ENCODE data around the gene PRRT2.
"Not testable (repeated sequence)": the region's sequence is repeated elsewhere in the genome, so short reads cannot be mapped to it uniquely, and the experiment has no call there.

The PRRT2 gene

GRCh38 chr16:29812754-29813643 is 1.0 kb downstream of the PRRT2 start:
- DNase-seq: no peak

DNA sequence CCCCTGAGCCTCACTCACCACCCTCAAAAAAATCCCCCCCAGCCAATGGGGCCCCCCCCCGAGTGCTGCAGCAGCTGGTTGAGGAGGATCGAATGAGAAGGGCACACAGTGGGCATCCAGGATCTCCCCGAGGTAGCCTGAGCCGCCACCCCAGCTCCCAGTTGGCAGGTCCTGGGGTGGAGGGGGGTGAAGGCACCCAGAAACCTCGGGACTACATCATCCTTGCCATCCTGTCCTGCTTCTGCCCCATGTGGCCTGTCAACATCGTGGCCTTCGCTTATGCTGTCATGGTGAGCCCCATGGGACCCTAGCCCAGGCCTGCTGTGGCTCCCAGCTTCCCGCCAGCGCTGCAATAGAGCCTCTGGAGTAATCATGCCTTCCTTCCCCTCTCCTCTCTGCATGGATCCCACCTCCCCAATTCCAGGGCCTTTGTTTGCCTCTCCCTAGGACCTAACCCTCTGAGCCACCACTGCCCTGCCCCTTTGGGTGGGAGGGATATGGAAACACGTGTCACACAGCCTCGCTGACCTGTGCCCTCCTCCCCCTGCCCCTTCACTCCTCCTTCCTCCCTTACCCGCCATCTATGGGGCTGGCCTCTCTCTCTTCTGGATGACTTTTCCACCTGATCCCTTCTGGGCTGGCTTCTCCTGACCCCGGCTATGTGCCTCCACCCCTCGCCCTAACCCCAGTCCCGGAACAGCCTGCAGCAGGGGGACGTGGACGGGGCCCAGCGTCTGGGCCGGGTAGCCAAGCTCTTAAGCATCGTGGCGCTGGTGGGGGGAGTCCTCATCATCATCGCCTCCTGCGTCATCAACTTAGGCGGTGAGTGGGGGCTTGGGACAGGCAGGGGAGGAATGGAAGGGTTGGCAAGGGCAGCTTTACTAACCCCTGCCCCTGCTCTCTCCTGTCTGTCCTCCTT is 1.9 kb downstream of the PRRT2 start:
- no peak for DNase-seq

- DNase-seq: no peak
These were observed 2.6 kb downstream of the PRRT2 start for GRCh38 chr16:29814592-29814991.

DNA sequence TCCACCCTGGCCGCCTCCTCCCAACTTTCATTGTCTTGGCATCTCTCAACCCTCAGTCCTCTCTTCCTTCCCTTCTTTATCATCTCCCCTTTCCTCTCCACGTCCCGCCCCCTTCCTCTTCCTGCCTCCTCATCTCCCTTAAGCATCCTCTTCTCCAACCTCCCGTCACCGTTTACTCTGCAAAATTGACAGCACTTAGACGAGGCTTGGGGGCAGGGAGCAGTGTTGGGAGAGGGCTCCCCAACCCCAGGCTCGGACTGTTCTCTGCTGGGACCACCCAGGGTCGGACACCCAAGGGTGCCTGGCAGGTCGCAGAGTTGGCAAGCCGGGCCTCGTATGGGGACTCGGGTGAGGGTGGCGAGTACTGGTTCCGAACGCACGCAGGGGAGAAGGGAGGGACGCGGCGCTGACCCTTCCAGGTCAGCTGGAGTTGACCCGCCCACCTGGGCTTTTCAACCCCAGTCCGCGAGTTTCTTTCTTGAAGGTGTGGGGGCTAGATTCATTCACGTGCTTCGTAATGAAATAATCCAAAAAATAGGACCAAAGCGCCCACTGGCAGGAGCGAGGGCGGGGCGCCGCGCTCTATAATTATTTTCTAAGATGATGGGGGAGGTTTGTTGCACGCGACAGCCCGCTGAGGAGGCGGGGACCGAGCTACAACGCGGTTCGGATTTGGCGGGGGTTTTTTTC is 3.2 kb downstream of the PRRT2 start:
- DNase-seq: no peak

GRCh38 chr16:29815793-29816693 is 4.0 kb downstream of the PRRT2 start, which contains the start of gene PAGR1:
Gene PAGR1 (plus strand): TSS chr16:29816152. CDS start chr16:29816526, 374 bp downstream.
- peak; percentile 99 for DNase-seq

DNA sequence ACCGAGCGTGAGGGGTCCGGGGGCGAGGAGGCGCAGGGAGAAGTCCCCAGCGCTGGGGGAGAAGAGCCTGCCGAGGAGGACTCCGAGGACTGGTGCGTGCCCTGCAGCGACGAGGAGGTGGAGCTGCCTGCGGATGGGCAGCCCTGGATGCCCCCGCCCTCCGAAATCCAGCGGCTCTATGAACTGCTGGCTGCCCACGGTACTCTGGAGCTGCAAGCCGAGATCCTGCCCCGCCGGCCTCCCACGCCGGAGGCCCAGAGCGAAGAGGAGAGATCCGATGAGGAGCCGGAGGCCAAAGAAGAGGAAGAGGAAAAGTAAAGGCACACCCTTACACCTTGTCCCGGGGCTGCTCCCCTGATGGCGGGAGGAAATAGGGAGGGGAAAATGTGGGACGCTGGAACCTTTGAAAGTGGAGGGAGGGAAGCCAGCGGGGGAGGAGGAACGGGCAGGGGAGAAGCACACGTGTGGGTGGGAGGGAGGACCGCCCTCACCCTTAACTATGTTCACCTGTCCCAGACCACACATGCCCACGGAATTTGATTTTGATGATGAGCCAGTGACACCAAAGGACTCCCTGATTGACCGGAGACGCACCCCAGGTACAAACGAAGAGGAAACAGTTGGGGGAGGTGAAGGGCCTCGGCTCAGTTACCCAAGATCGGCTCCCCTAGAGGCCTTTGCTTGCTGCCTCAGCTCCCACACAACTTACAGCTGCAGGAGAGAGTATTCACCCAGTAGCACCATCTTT is 4.9 kb downstream of the PRRT2 start:
- no peak for DNase-seq

DNA sequence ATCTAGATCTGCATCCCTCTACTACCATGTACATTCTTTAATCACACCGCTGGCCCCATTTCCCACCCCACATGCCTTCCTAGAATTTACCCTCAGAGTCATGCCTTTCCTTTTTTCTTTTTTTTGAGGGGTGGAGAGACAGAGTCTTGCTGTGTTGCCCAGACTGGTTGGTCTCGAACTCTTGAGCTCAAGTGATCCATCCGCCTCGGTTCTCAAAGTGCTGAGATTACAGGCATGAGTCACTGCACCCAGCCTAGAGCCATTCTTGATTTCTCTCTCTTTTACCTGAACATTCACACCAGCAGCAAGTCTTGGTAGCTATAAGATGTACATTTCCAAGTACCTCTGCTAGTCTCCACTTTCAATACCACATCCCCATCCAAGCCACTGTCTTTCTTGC is 6.1 kb downstream of the PRRT2 start:
- no peak for DNase-seq

- DNase-seq: no peak
These were observed 7.5 kb downstream of the PRRT2 start for GRCh38 chr16:29819506-29819905.

- no peak for DNase-seq
These were observed 8.3 kb downstream of the PRRT2 start, which contains the start of gene MVP for GRCh38 chr16:29820271-29820701. Gene MVP (plus strand): TSS chr16:29820462. CDS start chr16:29830550, 10,088 bp downstream.

- no peak for DNase-seq
These were observed 9.0 kb downstream of the PRRT2 start for GRCh38 chr16:29820730-29821642.

GRCh38 chr16:29821643-29822115 is 9.7 kb downstream of the PRRT2 start:
- no peak for DNase-seq

DNA sequence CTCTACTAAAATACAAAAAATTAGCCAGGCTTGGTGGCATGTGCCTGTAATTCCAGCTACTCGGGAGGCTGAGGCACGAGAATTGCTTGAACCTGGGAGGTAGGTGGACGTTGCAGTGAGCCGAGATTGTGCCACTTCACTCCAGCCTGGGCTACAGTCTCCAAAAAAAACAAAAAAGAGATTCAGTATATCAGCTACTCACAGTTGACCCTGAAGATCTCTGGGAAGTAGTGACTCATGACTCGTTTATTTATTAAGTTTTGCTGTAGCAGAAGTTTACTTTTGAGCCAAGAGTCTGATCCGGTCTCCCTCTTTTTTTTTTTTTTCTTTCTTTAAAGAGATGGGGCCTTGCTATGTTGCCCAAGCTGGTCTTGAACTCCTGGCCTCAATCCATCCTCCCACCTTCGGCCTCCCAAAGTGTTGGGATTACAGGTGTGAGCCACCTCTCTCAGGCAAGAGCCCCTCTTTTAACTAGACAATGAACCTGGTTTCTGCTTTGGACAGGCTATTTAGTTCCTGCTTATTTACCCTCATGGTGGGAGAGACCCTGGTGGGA is 12.7 kb downstream of the PRRT2 start:
- peak; percentile 48 for DNase-seq

DNA sequence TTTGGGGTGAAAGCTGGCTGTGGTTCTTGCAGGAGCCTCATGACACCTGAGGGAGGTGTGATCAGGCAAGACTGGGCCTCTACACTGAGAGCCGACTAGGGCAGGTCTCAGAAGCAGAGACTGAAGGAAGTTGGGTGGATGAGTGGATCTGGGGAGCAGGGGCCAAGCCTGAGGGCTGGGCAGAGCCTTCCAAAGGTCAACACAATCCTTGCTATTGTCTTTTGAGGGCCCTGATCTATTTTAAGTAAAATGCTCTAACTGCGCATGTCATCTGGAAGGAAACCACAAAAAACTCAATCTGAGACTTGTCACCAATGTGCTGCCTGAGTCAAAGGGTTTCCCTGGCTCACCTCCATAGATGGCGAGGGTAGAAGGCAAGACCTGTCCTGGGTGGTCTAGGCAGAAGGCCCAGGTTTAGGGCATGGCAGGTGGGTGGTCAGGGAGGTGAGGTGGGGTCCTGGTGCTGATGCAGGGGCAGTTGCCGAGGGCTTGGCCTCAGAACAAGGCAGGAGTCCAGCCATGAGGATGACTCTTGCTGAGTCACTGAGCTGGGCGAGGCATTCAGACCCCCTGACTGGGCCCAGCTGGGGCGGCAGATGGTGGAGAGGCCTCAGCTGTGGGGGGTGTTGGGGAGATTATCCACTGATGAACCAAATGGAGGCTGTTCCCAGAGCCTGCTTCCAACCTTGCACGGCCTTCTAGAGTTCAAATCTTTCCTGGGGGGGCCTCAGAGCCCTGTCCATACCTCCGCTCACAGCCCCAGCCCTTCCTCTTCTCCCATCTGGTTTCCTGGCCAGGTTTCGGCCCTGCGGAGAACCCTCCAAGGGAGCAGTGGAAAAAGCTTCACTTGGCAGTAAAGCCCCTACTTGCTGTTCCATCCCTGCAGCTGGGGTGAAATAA is 13.4 kb downstream of the PRRT2 start:
- DNase-seq: peak; percentile 94

- DNase-seq: no peak
These were observed 14.3 kb downstream of the PRRT2 start for GRCh38 chr16:29826342-29826695.

- DNase-seq: no peak
These were observed 18.8 kb downstream of the PRRT2 start for GRCh38 chr16:29830774-29831173.

- DNase-seq: no peak
These were observed 19.5 kb downstream of the PRRT2 start for GRCh38 chr16:29831490-29831889.

- DNase-seq: not testable (repeated sequence)
These were observed 21.2 kb downstream of the PRRT2 start for GRCh38 chr16:29833219-29833618.

- no peak for DNase-seq
These were observed 22.1 kb downstream of the PRRT2 start for GRCh38 chr16:29834079-29834478.
